ENCODE results near the gene CABP1.

DNA sequence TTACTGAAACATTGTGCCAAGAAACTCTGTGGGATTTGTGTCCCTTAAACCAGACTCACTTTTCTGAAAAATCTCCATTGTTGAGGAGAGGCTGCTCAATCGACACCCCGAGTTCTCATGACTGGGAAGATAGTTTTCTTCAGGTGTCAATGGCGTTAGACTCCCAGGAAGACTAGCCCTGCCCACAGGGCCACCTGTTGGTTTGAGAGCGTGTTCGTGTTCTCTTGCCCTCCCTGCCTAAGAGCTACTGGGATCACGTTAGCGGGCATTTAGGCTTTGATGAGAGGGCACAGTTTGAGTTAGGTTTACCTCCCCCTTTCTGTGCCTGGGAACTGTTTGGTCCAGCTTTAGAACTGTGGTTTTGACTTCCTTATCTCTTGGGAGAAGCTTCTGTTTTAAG is 59.1 kb downstream of the CABP1 start:
- TF ChIP-seq POLR2A (IDR thresholded peaks at IDR 0.05; ENCODE audit: low read depth, low read length) (no peak), EZH2 (IDR thresholded peaks at IDR 0.05; ENCODE audit: borderline replicate concordance, low read depth, low read length, severe bottlenecking) (no peak), GATA2 (IDR thresholded peaks at IDR 0.05; ENCODE audit: insufficient read depth, insufficient read length, low read depth, low read length) (no peak), POLR2AphosphoS5 (IDR thresholded peaks at IDR 0.05; ENCODE audit: insufficient read depth, low read depth, low read length) (no peak)
- TF ChIP-seq, protein P1, sequence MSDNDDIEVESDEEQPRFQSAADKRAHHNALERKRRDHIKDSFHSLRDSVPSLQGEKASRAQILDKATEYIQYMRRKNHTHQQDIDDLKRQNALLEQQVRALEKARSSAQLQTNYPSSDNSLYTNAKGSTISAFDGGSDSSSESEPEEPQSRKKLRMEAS (IDR thresholded peaks at IDR 0.05; ENCODE audit: insufficient read depth, insufficient read length), result no peak
- TF ChIP-seq, protein P2, sequence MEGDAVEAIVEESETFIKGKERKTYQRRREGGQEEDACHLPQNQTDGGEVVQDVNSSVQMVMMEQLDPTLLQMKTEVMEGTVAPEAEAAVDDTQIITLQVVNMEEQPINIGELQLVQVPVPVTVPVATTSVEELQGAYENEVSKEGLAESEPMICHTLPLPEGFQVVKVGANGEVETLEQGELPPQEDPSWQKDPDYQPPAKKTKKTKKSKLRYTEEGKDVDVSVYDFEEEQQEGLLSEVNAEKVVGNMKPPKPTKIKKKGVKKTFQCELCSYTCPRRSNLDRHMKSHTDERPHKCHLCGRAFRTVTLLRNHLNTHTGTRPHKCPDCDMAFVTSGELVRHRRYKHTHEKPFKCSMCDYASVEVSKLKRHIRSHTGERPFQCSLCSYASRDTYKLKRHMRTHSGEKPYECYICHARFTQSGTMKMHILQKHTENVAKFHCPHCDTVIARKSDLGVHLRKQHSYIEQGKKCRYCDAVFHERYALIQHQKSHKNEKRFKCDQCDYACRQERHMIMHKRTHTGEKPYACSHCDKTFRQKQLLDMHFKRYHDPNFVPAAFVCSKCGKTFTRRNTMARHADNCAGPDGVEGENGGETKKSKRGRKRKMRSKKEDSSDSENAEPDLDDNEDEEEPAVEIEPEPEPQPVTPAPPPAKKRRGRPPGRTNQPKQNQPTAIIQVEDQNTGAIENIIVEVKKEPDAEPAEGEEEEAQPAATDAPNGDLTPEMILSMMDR (IDR thresholded peaks at IDR 0.05; ENCODE audit: extremely low read depth in 1 of 2, insufficient read depth in 1 of 2, low read depth in 1 of 2, low read length in 2 of 2), result no peak

Measured in endothelial cell of umbilical vein (primary cell).